Right cardiac atrium (tissue), 5 donors: ENCODE measurements around the gene ZNF883. TPM values are rescaled to one million over a fixed set of nuclear protein-coding genes. Genes with fewer than 3 reads are reported as not detected.
"Not testable (repeated sequence)": the region's sequence is repeated elsewhere in the genome, so short reads cannot be mapped to it uniquely, and the experiment has no call there.

Experiments used
- ATAC-seq, 2 donors: fragments of 200-7000 bp; cut with Tn5 transposase; one replicate each; pipeline versions ENCODE4 v1.8.0 to v1.9.1; 2020; ENCODE audit warnings: moderate library complexity in 2 of 2, mild to moderate bottlenecking in 1 of 2
- DNase-seq, 3 donors: peaks; one replicate each; pipeline ENCODE4 v3.0.0-alpha.2; 2020
- H3K27ac ChIP-seq: one replicate; pipeline ENCODE4 v1.5.1; 2013; ENCODE audit warnings: mild to moderate bottlenecking, low read length, control low read depth, moderate library complexity
- H3K27me3 ChIP-seq: one replicate; pipeline ENCODE4 v1.6.1; 2013; ENCODE audit not compliant: control insufficient read depth, insufficient read depth
- H3K4me1 ChIP-seq: one replicate; pipeline ENCODE4 v1.6.1; 2013; ENCODE audit warnings: low read length; ENCODE audit not compliant: control insufficient read depth, insufficient read depth
- H3K4me3 ChIP-seq: one replicate; pipeline ENCODE4 v1.5.1; 2013; ENCODE audit warnings: low read length, control low read depth
- H3K9me3 ChIP-seq: one replicate; pipeline ENCODE4 v1.6.1; 2013; ENCODE audit warnings: low read length; ENCODE audit not compliant: control insufficient read depth
- WGBS: extraction: QIAGEN DNeasy Blood & Tissue Kit; methylation state at CpG from one replicate; pipeline ENCODE4 v1.1.7; 2013; 5-methylcytosine and 5-hydroxymethylcytosine counted together
- intact Hi-C, 4 donors: fragments of 100-400 bp; cut with DNase I; formaldehyde crosslinking; loops; one replicate each; pipeline versions ENCODE4 v1.11.0 to v1.14.0; 2022 to 2023
- long read RNA-seq, 4 donors: library from polyadenylated mRNA; unstranded; transcript quantifications; one replicate each; pipeline ENCODE4 v2.0.0, GENCODE V29; 2020 to 2021
- polyA plus RNA-seq: library from polyadenylated mRNA; stranded (reverse); fragments of 200-250 nt; gene quantifications from one replicate; pipeline ENCODE4 v1.2.3, GENCODE V29; 2013
- total RNA-seq, 4 donors: library from RNA; stranded (reverse); fragmentation: NEBNext Ultra II Directional; extraction: Animal tissue kit (Norgen Biotek cat#: 25700); gene quantifications; one replicate each; pipeline ENCODE4 v1.2.1, GENCODE V29; 2021
- donor health status: healthy with polysubstance abuse.
- donor health status: DM: no; HTN: yes; CAD: no.
- donor health status: DM: no; HTN: no; CAD: no.
- donor health status: DM: no; HTN: yes; CAD: no; lungs with severe emphysema.
- donor health status: DM: yes; HTN: yes; CAD: no.

The ZNF883 gene
- total RNA-seq, result 10 to 100 TPM in 1 of 4 donors, 1 to 10 TPM in 3; 6.3 to 11.9 (median 7.0) TPM
- 8.3 TPM for polyA plus RNA-seq
- long read RNA-seq, donor 1, transcript ZNF883-201 (5 exons, 2,414 nt), result major isoform, 19 of 21 reads
- long read RNA-seq, donor 1, partial matches to known transcripts, result 1 of 21 reads
- long read RNA-seq, donor 1, other reads (novel, unspliced or antisense), result 1 of 21 reads
- long read RNA-seq, donor 2, partial matches to known transcripts, result 0 of 4 reads
- long read RNA-seq, donor 2, other reads (novel, unspliced or antisense), result 0 of 4 reads
- long read RNA-seq, donor 3, transcript ZNF883-201 (5 exons, 2,414 nt), result major isoform, 9 of 11 reads
- long read RNA-seq, donor 3, partial matches to known transcripts, result 1 of 11 reads
- long read RNA-seq, donor 3, other reads (novel, unspliced or antisense), result 1 of 11 reads
- long read RNA-seq, donor 4, transcript ZNF883-201 (5 exons, 2,414 nt), result major isoform, 9 of 9 reads
- long read RNA-seq, donor 4, partial matches to known transcripts, result 0 of 9 reads
- long read RNA-seq, donor 4, other reads (novel, unspliced or antisense), result 0 of 9 reads

GRCh38 chr9:113011911-113012381 is at the start of gene ZNF883:
Gene ZNF883, minus strand, starts transcription at chr9:113012192.
- no peak within 1 kb of the TSS for H3K27ac ChIP-seq
- intact Hi-C loops, result no loop called here
- peak; percentile 78 to 81 for ATAC-seq
- H3K27me3 ChIP-seq, result no peaks in the 10 kb centered on the region
- H3K4me1 ChIP-seq, result no peaks in the 10 kb centered on the region
- 2% methylated on average over 30 of the region's 30 CpGs for WGBS
- H3K9me3 ChIP-seq, result peaks cover 3% of the 10 kb centered on the region
- DNase-seq, result peak; percentile 59 to 87 (median 85)
- H3K4me3 ChIP-seq, result peak within 1 kb of the TSS; percentile 76

GRCh38 chr9:113061072-113061850 is 49.3 kb upstream of the ZNF883 start:
- peaks cover 12% of the 10 kb centered on the region for H3K9me3 ChIP-seq
- H3K4me1 ChIP-seq, H3K27me3 ChIP-seq, H3K4me3 ChIP-seq, intact Hi-C loops, H3K27ac ChIP-seq, ATAC-seq: not testable (repeated sequence)
- peak in 2 of 3 donors; percentile 18 to 39 for DNase-seq
- 4% methylated on average over 22 of the region's 33 CpGs for WGBS

- peak overlapping the region; percentile 8 for H3K4me3 ChIP-seq
- peak in 2 of 3 donors; percentile 29 to 46 for DNase-seq
- H3K27ac ChIP-seq, H3K4me1 ChIP-seq, ATAC-seq, intact Hi-C loops, H3K27me3 ChIP-seq: not testable (repeated sequence)
- H3K9me3 ChIP-seq, result peaks cover 15% of the 10 kb centered on the region
- 3% methylated on average over 40 of the region's 61 CpGs for WGBS
Measured at GRCh38 chr9:113059581-113060284, 47.7 kb upstream of the ZNF883 start.

GRCh38 chr9:113057193-113057592 is 45.2 kb upstream of the ZNF883 start:
- WGBS, result 32% methylated on average over 5 of the region's 5 CpGs
- ATAC-seq, result no peak
- peaks cover 16% of the 10 kb centered on the region for H3K9me3 ChIP-seq
- no peak for DNase-seq
- peak overlapping the region; percentile 82 for H3K4me3 ChIP-seq
- no peaks in the 10 kb centered on the region for H3K4me1 ChIP-seq
- H3K27ac ChIP-seq, result no peak overlapping the region
- no peaks in the 10 kb centered on the region for H3K27me3 ChIP-seq
- intact Hi-C loops, result no loop called here

- Histone ChIP-seq H3K27me3 (no peaks in the 10 kb centered on the region), H3K9me3 (peaks cover 20% of the 10 kb centered on the region), H3K27ac (peak within 1 kb of the TSS; percentile 84), H3K4me3 (peak within 1 kb of the TSS; percentile 82), H3K4me1 (no peaks in the 10 kb centered on the region)
- intact Hi-C loops, result no loop called here
- DNase-seq (peak; percentile 96 to 98 (median 97)), ATAC-seq (peak; percentile 100)
- 2% methylated on average over 62 of the region's 62 CpGs for WGBS
Measured at GRCh38 chr9:113056191-113057106, 44.5 kb upstream of the ZNF883 start, which contains the start of gene ZFP37. Gene ZFP37, minus strand, starts transcription at chr9:113056724. Its CDS starts 36 bp downstream, at chr9:113056688.

- Histone ChIP-seq H3K9me3 (peaks cover 3% of the 10 kb centered on the region), H3K27me3 (no peaks in the 10 kb centered on the region), H3K27ac (no peak overlapping the region), H3K4me3 (no peak overlapping the region), H3K4me1 (no peaks in the 10 kb centered on the region)
- ATAC-seq (no peak), DNase-seq (no peak)
- intact Hi-C loops, result loop anchor here in 1 of 4 donors (10.0 kb wide), 1 partner anchor 48 kb away; no protein-coding TSS in a partner anchor
- 97% methylated on average over 4 of the region's 4 CpGs for WGBS
Measured at GRCh38 chr9:113042884-113043657, 31.1 kb upstream of the ZNF883 start.

GRCh38 chr9:113026200-113026599 is 14.2 kb upstream of the ZNF883 start:
- H3K27me3 ChIP-seq, result no peaks in the 10 kb centered on the region
- ATAC-seq (no peak), DNase-seq (no peak)
- H3K27ac ChIP-seq, result no peak overlapping the region
- intact Hi-C loops, result no loop called here
- H3K4me3 ChIP-seq, result no peak overlapping the region
- 64% methylated on average over 1 of the region's 1 CpG for WGBS
- H3K4me1 ChIP-seq, result no peaks in the 10 kb centered on the region
- H3K9me3 ChIP-seq, result peaks cover 4% of the 10 kb centered on the region

- no peak for ATAC-seq
- intact Hi-C loops, result no loop called here
- Histone ChIP-seq H3K4me1 (no peaks in the 10 kb centered on the region), H3K27me3 (no peaks in the 10 kb centered on the region), H3K9me3 (no peaks in the 10 kb centered on the region), H3K27ac (no peak overlapping the region), H3K4me3 (no peak overlapping the region)
- DNase-seq, result no peak
- WGBS, result 94% methylated on average over 3 of the region's 3 CpGs
Measured at GRCh38 chr9:113018247-113018646, 6.3 kb upstream of the ZNF883 start.

GRCh38 chr9:113012492-113012891 is 500 bp upstream of the ZNF883 start:
- Histone ChIP-seq H3K4me3 (peak overlapping the region; percentile 76), H3K9me3 (peaks cover 3% of the 10 kb centered on the region), H3K27ac (no peak overlapping the region), H3K4me1 (no peaks in the 10 kb centered on the region), H3K27me3 (no peaks in the 10 kb centered on the region)
- WGBS, result 20% methylated on average over 9 of the region's 9 CpGs
- DNase-seq, result no peak
- intact Hi-C loops, result no loop called here
- no peak for ATAC-seq
